Stimulated activated CD4-positive, alpha-beta T cell treated with anti-CD3 and anti-CD28 coated beads, Interleukin-12 subunit alpha, Interleukin-12 subunit beta, amount 100 ng/mL, for 24 hours (primary cell): Measurements from ENCODE around the gene OR1E1.
A peak's percentile ranks its signal among the peaks of the same experiment; 100 is the strongest.
"Not testable (repeated sequence)": the region's sequence is repeated elsewhere in the genome, so short reads cannot be mapped to it uniquely, and the experiment has no call there.

ENCODE experiments used
- DNase-seq, 2 experiments: peaks; one replicate each; pipeline ENCODE4 v3.0.0-alpha.2; 2020; ENCODE audit warnings: low read depth in 2 of 2

The OR1E1 gene, protein sequence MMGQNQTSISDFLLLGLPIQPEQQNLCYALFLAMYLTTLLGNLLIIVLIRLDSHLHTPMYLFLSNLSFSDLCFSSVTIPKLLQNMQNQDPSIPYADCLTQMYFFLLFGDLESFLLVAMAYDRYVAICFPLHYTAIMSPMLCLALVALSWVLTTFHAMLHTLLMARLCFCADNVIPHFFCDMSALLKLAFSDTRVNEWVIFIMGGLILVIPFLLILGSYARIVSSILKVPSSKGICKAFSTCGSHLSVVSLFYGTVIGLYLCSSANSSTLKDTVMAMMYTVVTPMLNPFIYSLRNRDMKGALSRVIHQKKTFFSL

DNA sequence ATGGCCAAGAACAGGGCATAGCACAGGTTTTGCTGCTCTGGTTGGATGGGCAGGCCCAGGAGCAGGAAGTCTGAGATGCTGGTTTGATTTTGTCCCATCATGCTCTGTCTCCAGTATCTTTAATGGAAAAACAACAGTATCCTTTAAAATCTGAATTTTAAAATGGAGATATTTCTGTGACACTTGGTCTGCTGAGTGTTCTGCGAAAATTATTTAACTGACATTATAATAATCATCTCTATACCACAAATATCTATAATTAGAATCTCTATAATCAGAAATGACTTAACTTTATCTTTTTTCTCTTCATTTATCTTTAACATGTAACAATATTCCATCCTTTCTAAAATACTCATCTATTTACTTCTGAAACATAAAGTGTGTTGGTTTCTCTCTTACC lies at the start of gene OR1E1:
Gene OR1E1, minus strand, starts transcription at position 101 of the 400 bp plus-strand sequence. Its CDS starts 0 bp downstream, at position 101.
- DNase-seq: no peak

DNA sequence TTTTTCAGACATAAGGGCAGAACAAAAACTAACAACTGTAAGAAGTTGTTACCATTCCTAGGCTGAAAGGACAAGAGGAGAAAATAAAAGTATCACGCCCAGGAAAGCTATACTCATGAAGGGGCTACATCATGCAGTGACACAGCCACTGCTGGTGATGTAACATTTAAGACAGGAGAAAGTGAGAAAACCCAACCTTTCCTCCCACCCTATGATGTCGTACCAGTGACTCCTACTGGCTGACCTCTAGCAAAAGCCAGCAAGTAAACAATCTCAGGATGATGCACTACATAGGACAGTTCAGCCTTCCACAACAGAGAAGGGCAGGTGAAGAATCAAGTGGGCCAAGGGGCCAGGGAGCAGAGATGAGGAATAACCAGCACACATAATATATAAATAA lies 49.4 kb upstream of the OR1E1 start:
- DNase-seq: no peak

DNA sequence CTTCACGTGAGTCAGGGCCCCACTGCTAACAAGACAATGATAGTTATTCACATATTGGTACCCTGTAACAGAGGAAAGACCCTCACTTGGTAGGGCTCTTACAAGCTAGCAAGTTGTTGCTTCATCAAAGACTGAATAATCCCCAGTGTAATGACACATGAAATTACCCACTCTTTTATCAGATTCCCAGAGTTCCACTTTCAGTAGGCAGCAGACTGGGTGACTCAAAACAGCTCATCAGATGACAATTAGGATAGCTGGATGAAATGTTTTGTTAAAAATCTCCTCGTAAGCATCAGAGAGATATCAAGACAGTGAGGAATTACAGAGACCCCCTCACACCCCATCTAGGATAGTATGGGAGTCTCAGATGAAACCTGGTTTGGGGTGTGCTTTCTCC lies 42.2 kb upstream of the OR1E1 start:
- no peak for DNase-seq

DNA sequence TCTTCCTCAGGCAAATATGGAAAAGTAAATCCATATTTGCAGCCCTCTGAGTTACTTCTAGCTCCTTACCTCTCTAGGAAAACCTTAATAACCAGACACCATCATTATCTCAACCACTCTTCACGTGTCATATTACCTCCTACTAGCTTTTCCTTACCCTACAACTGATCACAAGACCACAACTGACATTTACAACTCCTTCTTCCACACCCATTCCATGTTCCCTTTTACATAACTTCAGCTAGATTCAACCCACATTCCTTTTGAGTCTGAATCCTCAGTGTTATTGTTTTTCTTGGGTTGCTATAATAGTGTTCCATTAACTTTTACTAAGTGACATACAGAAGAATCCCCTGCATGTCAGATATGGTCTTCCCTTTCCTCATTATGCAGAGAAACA lies 40.2 kb upstream of the OR1E1 start:
- no peak for DNase-seq

DNA sequence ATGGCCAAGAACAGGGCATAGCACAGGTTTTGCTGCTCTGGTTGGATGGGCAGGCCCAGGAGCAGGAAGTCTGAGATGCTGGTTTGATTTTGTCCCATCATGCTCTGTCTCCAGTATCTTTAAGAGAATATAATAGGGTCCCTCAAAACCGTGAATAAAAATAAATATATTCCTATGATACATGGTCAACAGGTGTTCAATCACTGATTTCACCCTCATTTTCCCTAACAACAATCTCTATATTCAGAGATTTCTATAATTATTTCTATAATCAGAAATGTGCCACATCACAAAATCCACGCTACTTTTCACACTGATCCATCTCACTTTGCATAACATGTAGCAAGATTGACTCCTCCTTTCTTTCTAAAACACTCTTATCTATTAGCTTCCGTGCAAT lies 35.5 kb upstream of the OR1E1 start, which contains the start of gene OR1E2:
Gene OR1E2, minus strand, starts transcription at position 101 of the 400 bp plus-strand sequence. Its CDS starts 0 bp downstream, at position 101.
- DNase-seq: no peak

DNA sequence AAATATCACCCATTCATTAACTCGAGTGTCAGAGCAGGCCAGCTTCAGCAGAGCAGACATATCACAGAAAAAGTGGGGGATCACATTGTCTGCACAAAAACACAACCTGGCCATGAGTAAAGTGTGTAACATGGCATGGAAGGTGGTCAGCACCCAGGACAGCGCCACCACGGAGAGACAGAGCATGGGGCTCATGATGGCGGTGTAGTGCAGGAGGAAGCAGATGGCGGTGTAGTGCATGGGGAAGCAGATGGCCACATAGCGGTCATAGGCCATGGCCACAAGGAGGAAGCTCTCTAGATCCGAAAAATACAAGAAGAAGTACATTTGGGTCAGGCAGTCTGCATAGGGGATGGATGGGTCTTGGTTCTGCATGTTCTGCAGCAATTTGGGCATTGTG lies 35.0 kb upstream of the OR1E1 start:
- peak in 1 of 2 experiments; percentile 0 for DNase-seq

DNA sequence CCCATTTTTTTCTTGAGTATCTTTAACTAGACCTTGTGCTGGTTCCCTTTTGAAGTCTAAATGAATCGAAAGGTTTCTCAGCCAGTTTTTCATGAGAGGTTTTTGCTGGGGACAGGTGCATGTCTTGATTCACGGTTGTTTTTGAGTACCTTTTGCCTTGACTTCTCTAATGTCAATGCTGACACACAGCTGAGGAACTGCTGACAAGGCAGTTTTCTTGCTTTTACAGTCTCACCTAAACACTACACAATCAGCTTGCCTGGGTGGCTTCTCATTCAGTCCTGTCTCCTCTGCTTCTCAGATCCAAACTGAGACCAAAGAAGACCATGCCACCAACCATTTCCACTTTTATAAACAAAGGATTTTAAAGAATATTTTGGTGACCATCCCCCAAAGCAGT lies 20.0 kb upstream of the OR1E1 start:
- no peak for DNase-seq

DNA sequence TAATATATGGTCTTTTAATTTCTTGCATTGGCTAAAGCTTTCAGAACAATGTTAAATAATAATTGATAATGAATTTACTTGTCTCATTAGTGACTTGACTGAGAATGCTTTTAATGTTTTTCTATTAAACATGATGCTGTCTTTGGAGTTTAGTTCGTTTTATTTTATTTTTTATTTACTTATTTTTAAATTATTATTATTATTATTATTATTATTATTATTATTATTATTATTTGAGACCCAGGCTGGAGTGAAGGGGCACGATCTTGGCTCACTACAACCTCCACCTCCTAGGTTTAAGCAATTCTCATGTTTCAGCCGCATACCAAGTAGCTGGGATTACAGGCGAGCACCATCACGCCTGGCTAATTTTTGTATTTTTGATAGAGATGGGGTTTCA lies 17.4 kb upstream of the OR1E1 start:
- no peak for DNase-seq

DNA sequence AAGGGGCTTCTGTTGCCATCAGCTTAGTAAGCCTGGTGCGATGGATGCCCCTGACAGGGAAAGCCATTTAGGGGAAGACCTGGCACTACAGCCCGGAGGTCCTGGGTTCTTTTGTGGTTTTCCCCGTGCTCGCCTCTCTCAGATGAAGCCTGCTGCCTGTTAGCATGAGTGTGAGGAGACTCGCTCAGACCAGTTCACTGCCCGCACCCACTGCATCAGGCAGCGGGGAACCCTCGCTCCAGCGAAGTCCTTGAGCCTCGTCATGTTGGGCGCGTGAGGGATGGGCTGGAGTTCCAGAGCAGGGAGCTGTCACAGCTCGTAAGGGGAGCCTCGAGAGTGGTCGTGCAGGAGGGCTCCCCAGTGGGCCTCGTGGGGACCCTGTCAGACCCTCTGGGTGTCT lies 14.0 kb upstream of the OR1E1 start:
- DNase-seq: not testable (repeated sequence)

DNA sequence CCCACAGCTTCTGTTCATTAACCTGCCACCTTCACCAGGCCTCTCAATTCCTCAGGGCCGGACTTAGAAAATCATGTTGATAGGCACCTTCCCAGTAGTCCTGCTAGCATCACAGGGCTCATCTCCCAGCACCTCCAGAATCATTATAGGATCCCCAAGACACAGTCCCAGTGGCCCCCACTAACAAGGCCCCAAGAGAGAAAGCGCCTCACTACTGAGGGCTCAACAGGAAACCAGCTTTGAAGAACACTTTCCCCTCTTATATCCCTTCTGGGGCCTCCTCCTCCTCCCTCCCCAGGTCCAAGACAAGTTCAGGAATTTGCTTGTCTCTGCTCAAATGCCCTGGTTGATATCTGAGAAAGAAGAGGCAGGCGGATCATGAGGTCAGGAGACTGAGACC lies 12.9 kb upstream of the OR1E1 start, which contains the start of gene OR3A3:
Gene OR3A3, plus strand, starts transcription at position 301 of the 400 bp plus-strand sequence.
- DNase-seq: no peak

DNA sequence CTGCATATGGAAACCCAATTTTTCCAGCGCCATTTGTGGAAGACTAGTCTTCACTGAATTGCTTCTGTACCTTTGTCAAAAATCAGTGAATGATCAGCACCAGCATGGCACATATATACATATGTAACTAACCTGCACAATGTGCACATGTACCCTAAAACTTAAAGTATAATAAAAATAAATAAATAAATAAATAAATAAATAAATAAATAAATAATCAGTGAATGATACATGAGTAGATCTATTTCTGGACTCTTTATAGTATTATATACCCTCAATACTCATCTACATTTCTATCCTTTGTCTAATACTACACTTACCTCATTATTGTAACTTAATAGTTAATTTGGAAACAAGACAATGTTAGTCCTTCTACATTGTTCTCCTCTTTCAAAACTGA lies 5.6 kb upstream of the OR1E1 start:
- not testable (repeated sequence) for DNase-seq

DNA sequence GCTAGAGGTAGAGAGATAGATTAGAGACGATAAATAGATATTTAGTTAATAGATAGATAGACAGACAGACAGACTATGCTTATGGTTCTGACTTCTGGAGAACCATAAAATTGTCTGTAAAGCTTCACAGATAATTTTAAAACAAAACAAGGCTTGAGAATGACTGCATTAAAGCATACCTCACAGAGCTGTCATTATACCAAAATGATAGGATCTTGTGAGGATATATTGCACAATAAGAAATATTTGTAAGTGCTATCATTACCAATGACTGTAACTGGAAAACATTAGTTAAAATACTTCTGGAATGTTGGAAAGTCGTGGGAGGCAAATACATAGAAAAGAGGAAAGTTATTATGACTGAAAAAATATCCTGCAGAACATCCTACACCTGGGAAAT lies 3.6 kb upstream of the OR1E1 start:
- DNase-seq: no peak

DNA sequence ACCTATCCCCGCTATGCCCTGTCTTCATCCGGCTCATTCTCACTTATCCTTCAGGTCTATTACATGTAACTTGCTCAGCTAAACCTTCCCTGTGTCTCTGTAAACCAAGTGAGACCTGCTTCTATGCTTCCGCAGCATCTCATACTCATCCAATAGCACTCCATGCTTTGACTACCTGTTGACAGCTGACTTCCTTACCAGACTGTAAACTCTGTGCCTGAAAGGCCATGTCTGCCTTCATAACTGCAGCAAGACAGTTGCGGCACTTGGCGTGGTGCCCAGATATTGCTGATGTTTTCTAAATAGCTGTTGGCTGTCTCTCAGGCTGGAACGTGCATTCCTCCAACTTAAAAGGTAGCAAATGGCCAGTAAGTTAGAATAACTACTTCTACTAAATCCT lies 1.8 kb upstream of the OR1E1 start:
- DNase-seq: no peak

DNA sequence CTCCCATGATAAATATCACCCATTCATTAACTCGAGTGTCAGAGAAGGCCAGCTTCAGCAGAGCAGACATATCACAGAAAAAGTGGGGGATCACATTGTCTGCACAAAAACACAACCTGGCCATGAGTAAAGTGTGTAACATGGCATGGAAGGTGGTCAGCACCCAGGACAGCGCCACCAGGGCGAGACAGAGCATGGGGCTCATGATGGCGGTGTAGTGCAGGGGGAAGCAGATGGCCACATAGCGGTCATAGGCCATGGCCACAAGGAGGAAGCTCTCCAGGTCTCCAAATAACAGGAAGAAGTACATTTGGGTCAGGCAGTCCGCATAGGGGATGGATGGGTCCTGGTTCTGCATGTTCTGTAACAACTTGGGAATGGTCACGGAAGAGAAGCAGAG lies 409 bp downstream of the OR1E1 start:
- not testable (repeated sequence) for DNase-seq

DNA sequence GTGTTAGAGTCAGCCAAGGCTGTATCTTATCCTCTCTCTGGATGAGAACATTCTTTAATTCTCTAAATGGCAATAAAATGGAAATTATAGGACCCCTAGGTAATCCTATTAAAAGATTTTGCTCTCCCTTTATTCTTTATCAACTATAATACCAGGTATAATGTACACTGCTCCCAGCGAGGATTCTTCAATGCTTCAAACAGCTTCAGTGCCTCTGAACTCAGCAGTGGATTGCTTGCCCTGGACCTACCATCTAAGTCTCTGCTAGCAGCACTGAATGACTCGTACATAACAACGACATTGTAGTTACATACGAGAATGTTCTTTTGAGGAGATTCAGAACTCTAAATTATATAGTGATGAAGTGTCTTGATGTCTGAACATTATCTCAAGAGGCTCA lies 8.4 kb downstream of the OR1E1 start:
- DNase-seq: no peak

DNA sequence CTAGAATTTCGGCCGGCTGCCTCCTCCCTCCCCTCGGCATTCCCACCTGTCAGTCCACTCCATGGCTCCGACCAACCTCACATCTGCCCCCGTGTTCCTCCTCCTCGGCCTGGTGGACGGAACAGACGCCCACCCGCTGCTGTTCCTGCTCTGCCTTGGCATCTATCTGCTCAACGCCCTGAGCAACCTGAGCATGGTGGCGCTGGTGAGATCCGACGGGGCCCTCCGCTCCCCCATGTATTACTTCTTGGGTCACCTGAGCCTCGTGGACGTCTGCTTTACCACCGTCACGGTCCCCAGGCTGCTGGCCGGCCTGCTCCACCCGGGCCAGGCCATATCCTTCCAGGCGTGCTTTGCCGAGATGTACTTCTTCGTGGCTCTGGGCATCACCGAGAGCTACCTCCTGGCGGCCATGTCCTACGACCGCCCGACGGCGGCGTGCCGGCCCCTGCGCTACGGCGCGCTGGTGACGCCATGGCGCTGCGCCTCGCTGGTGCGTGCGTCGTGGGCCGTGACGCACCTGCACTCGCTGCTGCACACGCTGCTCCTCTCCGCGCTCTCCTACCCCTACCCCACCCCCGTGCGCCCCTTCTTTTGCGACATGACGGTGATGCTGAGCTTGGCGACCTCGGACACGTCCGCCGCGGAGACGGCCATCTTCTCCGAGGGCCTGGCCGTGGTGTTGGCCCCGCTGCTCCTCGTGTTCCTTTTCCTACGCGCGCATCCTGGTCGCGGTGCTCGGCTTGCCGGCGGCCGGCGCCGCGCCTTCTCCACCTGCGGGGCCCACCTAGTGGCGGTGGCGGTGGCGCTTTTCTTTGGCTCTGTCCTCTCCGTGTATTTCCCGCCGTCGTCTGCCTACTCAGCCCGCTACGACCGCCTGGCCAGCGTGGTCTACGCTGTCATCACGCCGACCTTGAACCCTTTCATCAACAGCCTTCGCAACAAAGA lies 12.1 kb downstream of the OR1E1 start, which contains the start of gene OR3A2:
Gene OR3A2, minus strand, starts transcription at position 440 of the 948 bp plus-strand sequence.
- DNase-seq: peak in 1 of 2 experiments; percentile 9

DNA sequence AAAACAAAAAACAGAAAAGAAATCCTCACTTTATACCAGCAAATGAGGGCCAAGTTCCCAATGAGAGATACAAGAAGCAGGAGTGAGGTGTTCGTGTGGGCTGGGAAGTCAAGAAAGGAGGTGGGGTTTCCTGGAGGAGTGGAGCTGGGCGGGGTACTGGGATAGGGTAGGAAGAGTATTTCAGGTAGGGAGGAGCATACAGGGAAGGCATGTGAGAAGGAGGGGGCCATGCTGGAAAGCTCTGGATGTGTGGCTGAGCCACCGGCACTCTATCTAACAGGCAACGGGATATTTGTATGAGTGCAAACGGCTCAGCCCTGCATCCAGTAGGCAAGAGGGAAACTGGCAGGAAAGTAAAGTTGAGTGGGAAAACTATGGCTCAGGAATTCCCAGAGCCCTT lies 16.3 kb downstream of the OR1E1 start:
- no peak for DNase-seq

DNA sequence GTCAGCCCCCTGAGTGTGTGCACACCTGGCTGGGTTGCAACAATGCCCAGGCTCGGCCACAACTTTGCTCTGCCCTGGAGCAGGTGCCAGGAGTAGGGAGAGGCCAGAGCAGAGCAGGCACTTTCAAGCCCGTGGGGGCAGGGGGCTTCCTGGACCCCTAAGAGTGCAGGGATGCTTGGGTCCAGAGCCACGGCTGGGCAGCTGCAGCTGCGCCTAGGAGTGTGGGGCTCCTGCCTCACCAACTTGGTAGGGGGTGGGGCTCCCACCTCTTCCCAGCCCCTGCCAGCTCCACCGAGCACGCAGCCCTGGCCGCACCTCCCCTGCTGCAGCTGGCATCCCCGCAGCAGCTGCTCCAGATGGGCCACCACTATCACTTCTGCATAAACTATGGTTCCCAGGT lies 19.9 kb downstream of the OR1E1 start:
- no peak for DNase-seq

DNA sequence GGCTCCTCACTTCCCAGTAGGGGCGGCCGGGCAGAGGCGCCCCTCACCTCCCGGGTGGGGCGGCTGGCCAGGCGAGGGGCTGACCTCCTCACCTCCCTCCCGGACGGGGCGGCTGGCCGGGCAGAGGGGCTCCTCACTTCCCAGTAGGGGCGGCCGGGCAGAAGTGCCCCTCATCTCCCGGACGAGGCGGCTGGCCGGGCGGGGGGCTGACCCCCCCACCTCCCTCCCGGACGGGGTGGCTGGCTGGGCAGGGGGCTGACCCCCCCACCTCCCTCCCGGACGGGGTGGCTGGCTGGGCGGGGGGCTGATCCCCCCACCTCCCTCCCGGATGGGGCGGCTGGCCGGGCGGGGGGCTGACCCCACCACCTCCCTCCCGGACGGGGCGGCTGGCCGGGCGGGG lies 27.0 kb downstream of the OR1E1 start:
- DNase-seq: not testable (repeated sequence)
